Measurements from ENCODE around the gene PLCXD3. TPM values are rescaled to one million over a fixed set of nuclear protein-coding genes. Genes with fewer than 3 reads are reported as not detected.

The PLCXD3 gene
- total and polyA plus RNA-seq, 7 donors: 0.23 to 2.9 (median 1.6) TPM

GRCh38 chr5:41268894-41269293, 241.5 kb downstream of the PLCXD3 start:
- no peak for DNase-seq
- 86 to 91% methylated on average over 1 of the region's 1 CpG for WGBS, 2 donors
- Histone ChIP-seq H3K4me3 (no peak overlapping the region), H3K4me1 (no peaks in the 10 kb centered on the region), H3K27ac (no peak overlapping the region), H3K27me3 (no peaks in the 10 kb centered on the region), H3K9me3 (no peaks in the 10 kb centered on the region), H3K36me3 (no peaks in the 10 kb centered on the region)
- TF ChIP-seq POLR2A (IDR thresholded peaks at IDR 0.05) (no peak), POLR2AphosphoS5 (IDR thresholded peaks at IDR 0.05) (no peak), CTCF (IDR thresholded peaks at IDR 0.05) (no peak), EP300 (IDR thresholded peaks at IDR 0.05) (no peak)
- intact Hi-C loops (cut with DNase I): no loop called here

GRCh38 chr5:41266377-41266776, 244.0 kb downstream of the PLCXD3 start:
- H3K27me3 ChIP-seq: no peaks in the 10 kb centered on the region
- intact Hi-C loops (cut with DNase I): no loop called here

GRCh38 chr5:41264019-41264418, 246.4 kb downstream of the PLCXD3 start:
- intact Hi-C loops (cut with DNase I): no loop called here
- Histone ChIP-seq H3K27ac (peak overlapping the region in 2 of 4 donors; percentile 21 to 38), H3K9me3 (no peaks in the 10 kb centered on the region), H3K4me3 (no peak overlapping the region), H3K4me1 (no peaks in the 10 kb centered on the region), H3K36me3 (no peaks in the 10 kb centered on the region), H3K27me3 (no peaks in the 10 kb centered on the region)
- no peak for TF ChIP-seq EP300 (IDR thresholded peaks at IDR 0.05)
- no peak for TF ChIP-seq CTCF (IDR thresholded peaks at IDR 0.05)
- peak in 2 of 4 donors; percentile 22 to 30 for TF ChIP-seq POLR2AphosphoS5 (IDR thresholded peaks at IDR 0.05)
- TF ChIP-seq POLR2A (IDR thresholded peaks at IDR 0.05): no peak
- WGBS, 2 donors: 29 to 49% methylated on average over 3 of the region's 3 CpGs
- DNase-seq: no peak

More at GRCh38 chr5:41266377-41266776, 244.0 kb downstream of the PLCXD3 start:
- 49 to 67% methylated on average over 2 of the region's 2 CpGs for WGBS, 2 donors
- Histone ChIP-seq H3K27ac (no peak overlapping the region), H3K4me1 (no peaks in the 10 kb centered on the region), H3K9me3 (no peaks in the 10 kb centered on the region), H3K4me3 (no peak overlapping the region), H3K36me3 (no peaks in the 10 kb centered on the region)
- no peak for TF ChIP-seq POLR2A (IDR thresholded peaks at IDR 0.05)
- TF ChIP-seq EP300 (IDR thresholded peaks at IDR 0.05): no peak
- TF ChIP-seq POLR2AphosphoS5 (IDR thresholded peaks at IDR 0.05): no peak
- TF ChIP-seq CTCF (IDR thresholded peaks at IDR 0.05): no peak
- DNase-seq: no peak

GRCh38 chr5:41263335-41263734, 247.1 kb downstream of the PLCXD3 start:
- H3K27me3 ChIP-seq: no peaks in the 10 kb centered on the region
- H3K27ac ChIP-seq: peak overlapping the region in 1 of 4 donors; percentile 21
- no peak for DNase-seq
- 75 to 89% methylated on average over 2 of the region's 2 CpGs for WGBS, 2 donors
- intact Hi-C loops (cut with DNase I): no loop called here
- no peaks in the 10 kb centered on the region for H3K4me1 ChIP-seq
- no peak for TF ChIP-seq POLR2A (IDR thresholded peaks at IDR 0.05)
- no peak for TF ChIP-seq POLR2AphosphoS5 (IDR thresholded peaks at IDR 0.05)
- no peak for TF ChIP-seq CTCF (IDR thresholded peaks at IDR 0.05)
- no peak for TF ChIP-seq EP300 (IDR thresholded peaks at IDR 0.05)
- no peaks in the 10 kb centered on the region for H3K36me3 ChIP-seq
- H3K9me3 ChIP-seq: no peaks in the 10 kb centered on the region
- H3K4me3 ChIP-seq: no peak overlapping the region
